ENCODE data around the gene GEMIN7. TPM values are rescaled to one million over a fixed set of nuclear protein-coding genes. Genes with fewer than 3 reads are reported as not detected.

Gene GEMIN7
- total RNA-seq, 3 donors from 2014 or later (not counting 1 experiment from before 2014, with no cell fraction given), result 27.7 to 28.7 (median 27.9) TPM

- Mint-ChIP-seq H3K27me3 (ENCODE audit: low read depth in 2 of 2) (no peaks in the 10 kb centered on the region), H3K4me3 (peak overlapping the region; percentile 6), H3K27ac (peak overlapping the region; percentile 90 to 92), H3K36me3 (peaks cover 9% of the 10 kb centered on the region), H3K4me1 (peaks cover 39 to 40% of the 10 kb centered on the region in 2 donors), H3K9me3 (no peaks in the 10 kb centered on the region)
- intact Hi-C loops (cut with micrococcal nuclease), result no loop called here
- Histone ChIP-seq H3K4me1 (ENCODE audit: control insufficient read depth, insufficient read depth, low read length) (peaks cover 50% of the 10 kb centered on the region), H3K27ac (ENCODE audit: low read length) (peak overlapping the region; percentile 14), H3K36me3 (ENCODE audit: control insufficient read depth, insufficient read depth, low read length) (peaks cover 21% of the 10 kb centered on the region), H3K4me3 (ENCODE audit: low read length) (no peak overlapping the region), H3K27me3 (ENCODE audit: control insufficient read depth, insufficient read depth, low read length) (no peaks in the 10 kb centered on the region), H3K9me3 (ENCODE audit: control insufficient read depth, insufficient read depth, low read length) (no peaks in the 10 kb centered on the region)
- TF ChIP-seq, protein P1, sequence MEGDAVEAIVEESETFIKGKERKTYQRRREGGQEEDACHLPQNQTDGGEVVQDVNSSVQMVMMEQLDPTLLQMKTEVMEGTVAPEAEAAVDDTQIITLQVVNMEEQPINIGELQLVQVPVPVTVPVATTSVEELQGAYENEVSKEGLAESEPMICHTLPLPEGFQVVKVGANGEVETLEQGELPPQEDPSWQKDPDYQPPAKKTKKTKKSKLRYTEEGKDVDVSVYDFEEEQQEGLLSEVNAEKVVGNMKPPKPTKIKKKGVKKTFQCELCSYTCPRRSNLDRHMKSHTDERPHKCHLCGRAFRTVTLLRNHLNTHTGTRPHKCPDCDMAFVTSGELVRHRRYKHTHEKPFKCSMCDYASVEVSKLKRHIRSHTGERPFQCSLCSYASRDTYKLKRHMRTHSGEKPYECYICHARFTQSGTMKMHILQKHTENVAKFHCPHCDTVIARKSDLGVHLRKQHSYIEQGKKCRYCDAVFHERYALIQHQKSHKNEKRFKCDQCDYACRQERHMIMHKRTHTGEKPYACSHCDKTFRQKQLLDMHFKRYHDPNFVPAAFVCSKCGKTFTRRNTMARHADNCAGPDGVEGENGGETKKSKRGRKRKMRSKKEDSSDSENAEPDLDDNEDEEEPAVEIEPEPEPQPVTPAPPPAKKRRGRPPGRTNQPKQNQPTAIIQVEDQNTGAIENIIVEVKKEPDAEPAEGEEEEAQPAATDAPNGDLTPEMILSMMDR (IDR thresholded peaks at IDR 0.05), result no peak
- DNase-seq (no peak), ATAC-seq (no peak)
- WGBS (ENCODE audit: insufficient coverage), result 87% methylated on average over 2 of the region's 4 CpGs
These were observed 7.4 kb downstream of the GEMIN7 start for GRCh38 chr19:45086480-45086879.

DNA sequence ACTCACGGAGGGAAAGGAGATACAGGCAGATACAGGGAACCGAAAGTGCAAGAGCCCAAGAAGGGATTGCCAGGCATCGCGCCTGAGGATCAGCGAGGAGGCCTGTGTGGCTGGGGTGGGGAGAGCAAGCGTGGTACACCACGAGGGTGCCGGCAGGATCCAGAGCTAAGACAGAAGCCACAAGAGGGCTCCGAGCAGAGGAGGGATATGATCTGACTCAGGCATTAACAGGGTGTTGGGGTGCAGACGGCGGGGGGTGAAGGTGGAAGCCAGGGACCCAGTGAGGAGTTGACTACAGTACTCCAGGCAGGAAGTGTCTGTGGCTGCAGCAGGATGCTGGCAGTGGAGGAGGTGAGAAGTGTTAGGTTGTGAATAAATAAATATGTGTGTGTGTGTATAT is 8.5 kb downstream of the GEMIN7 start:
- H3K4me3 Mint-ChIP-seq, result peak overlapping the region; percentile 84
- H3K4me1 Mint-ChIP-seq, result peaks cover 40 to 41% of the 10 kb centered on the region in 2 donors
- no peaks in the 10 kb centered on the region for H3K27me3 ChIP-seq (ENCODE audit: control insufficient read depth, insufficient read depth, low read length)
- WGBS (ENCODE audit: insufficient coverage), result 6% methylated on average over 11 of the region's 11 CpGs
- ATAC-seq, result peak; percentile 74 to 87 (median 74)
- H3K4me3 ChIP-seq (ENCODE audit: low read length), result no peak overlapping the region
- TF ChIP-seq, protein P1 (IDR thresholded peaks at IDR 0.05), result no peak
- H3K27ac Mint-ChIP-seq, result peak overlapping the region; percentile 90 to 92
- intact Hi-C loops (cut with micrococcal nuclease), result no loop called here
- DNase-seq, result peak; percentile 72 to 89
- H3K36me3 Mint-ChIP-seq, result no peaks in the 10 kb centered on the region
- no peaks in the 10 kb centered on the region for H3K27me3 Mint-ChIP-seq (ENCODE audit: low read depth in 2 of 2)
- no peaks in the 10 kb centered on the region for H3K9me3 ChIP-seq (ENCODE audit: control insufficient read depth, insufficient read depth, low read length)
- H3K27ac ChIP-seq (ENCODE audit: low read length), result peak overlapping the region; percentile 75
- peaks cover 60% of the 10 kb centered on the region for H3K4me1 ChIP-seq (ENCODE audit: control insufficient read depth, insufficient read depth, low read length)
- H3K9me3 Mint-ChIP-seq, result no peaks in the 10 kb centered on the region
- peaks cover 11% of the 10 kb centered on the region for H3K36me3 ChIP-seq (ENCODE audit: control insufficient read depth, insufficient read depth, low read length)

GRCh38 chr19:45090034-45090433 is 11.0 kb downstream of the GEMIN7 start:
- no peaks in the 10 kb centered on the region for H3K9me3 ChIP-seq (ENCODE audit: control insufficient read depth, insufficient read depth, low read length)
- H3K4me1 Mint-ChIP-seq, result peaks cover 65 to 66% of the 10 kb centered on the region in 2 donors
- no peak overlapping the region for H3K4me3 ChIP-seq (ENCODE audit: low read length)
- no peaks in the 10 kb centered on the region for H3K27me3 Mint-ChIP-seq (ENCODE audit: low read depth in 2 of 2)
- H3K9me3 Mint-ChIP-seq, result no peaks in the 10 kb centered on the region
- ATAC-seq (no peak), DNase-seq (no peak)
- intact Hi-C loops (cut with micrococcal nuclease), result no loop called here
- peak overlapping the region; percentile 13 for H3K4me3 Mint-ChIP-seq
- no peaks in the 10 kb centered on the region for H3K36me3 Mint-ChIP-seq
- H3K36me3 ChIP-seq (ENCODE audit: control insufficient read depth, insufficient read depth, low read length), result peaks cover 10% of the 10 kb centered on the region
- 96% methylated on average over 17 of the region's 17 CpGs for WGBS (ENCODE audit: insufficient coverage)
- H3K4me1 ChIP-seq (ENCODE audit: control insufficient read depth, insufficient read depth, low read length), result peaks cover 80% of the 10 kb centered on the region
- no peak overlapping the region for H3K27ac ChIP-seq (ENCODE audit: low read length)
- TF ChIP-seq, protein P1 (IDR thresholded peaks at IDR 0.05), result no peak
- no peak overlapping the region for H3K27ac Mint-ChIP-seq
- H3K27me3 ChIP-seq (ENCODE audit: control insufficient read depth, insufficient read depth, low read length), result no peaks in the 10 kb centered on the region

DNA sequence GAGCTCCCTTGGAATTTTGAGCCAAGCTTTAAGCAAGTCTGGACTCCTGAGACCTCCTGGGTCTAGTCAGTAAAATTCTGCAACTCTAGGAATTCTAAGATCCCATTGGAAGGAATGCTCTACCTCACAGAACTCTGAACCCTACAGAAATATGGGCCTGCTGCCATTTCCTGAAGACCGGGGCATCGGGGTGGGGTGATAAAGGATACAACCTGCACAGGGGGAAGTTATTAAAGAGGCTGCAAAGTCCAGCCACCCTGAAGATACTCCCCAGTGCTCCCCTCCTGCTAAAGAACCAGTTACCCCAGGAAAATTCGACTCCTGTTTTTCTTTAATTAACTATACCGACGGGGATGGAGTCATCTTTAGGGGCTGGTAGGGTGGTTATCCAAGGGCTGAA is 11.5 kb downstream of the GEMIN7 start:
- DNase-seq, result no peak
- WGBS (ENCODE audit: insufficient coverage), result 80% methylated on average over 1 of the region's 5 CpGs
- Mint-ChIP-seq H3K9me3 (no peaks in the 10 kb centered on the region), H3K4me1 (peaks cover 67 to 68% of the 10 kb centered on the region in 2 donors), H3K36me3 (no peaks in the 10 kb centered on the region), H3K4me3 (no peak overlapping the region), H3K27me3 (ENCODE audit: low read depth in 2 of 2) (no peaks in the 10 kb centered on the region), H3K27ac (peak overlapping the region in 1 of 2 donors; percentile 99)
- Histone ChIP-seq H3K36me3 (ENCODE audit: control insufficient read depth, insufficient read depth, low read length) (peaks cover 9% of the 10 kb centered on the region), H3K27ac (ENCODE audit: low read length) (no peak overlapping the region), H3K9me3 (ENCODE audit: control insufficient read depth, insufficient read depth, low read length) (no peaks in the 10 kb centered on the region), H3K4me3 (ENCODE audit: low read length) (no peak overlapping the region), H3K27me3 (ENCODE audit: control insufficient read depth, insufficient read depth, low read length) (no peaks in the 10 kb centered on the region), H3K4me1 (ENCODE audit: control insufficient read depth, insufficient read depth, low read length) (peaks cover 85% of the 10 kb centered on the region)
- no peak for ATAC-seq
- intact Hi-C loops (cut with micrococcal nuclease), result no loop called here
- TF ChIP-seq, protein P1 (IDR thresholded peaks at IDR 0.05), result no peak

Data from natural killer cell (primary cell).